Measurements from ENCODE around the gene GSK3A.

- TF ChIP-seq CTCF (conservative IDR thresholded peaks at IDR 0.05; ENCODE audit: low read depth, low read length): no peak
- TF ChIP-seq RAD21 (IDR thresholded peaks at IDR 0.05; ENCODE audit: low read length): no peak
- TF ChIP-seq RCOR1 (IDR thresholded peaks at IDR 0.05; ENCODE audit: insufficient replicate concordance, low read length): no peak
- TF ChIP-seq SMC3 (IDR thresholded peaks at IDR 0.05; ENCODE audit: low read depth, low read length): no peak
- TF ChIP-seq POLR2A (IDR thresholded peaks at IDR 0.05; ENCODE audit: low read depth, low read length): no peak
- no peak for TF ChIP-seq ELK1 (IDR thresholded peaks at IDR 0.05; ENCODE audit: borderline replicate concordance, low read depth, low read length)
- TF ChIP-seq CHD1 (IDR thresholded peaks at IDR 0.05; ENCODE audit: low read depth, low read length): no peak
Measured at GRCh38 chr19:42206871-42207755, 35.3 kb downstream of the GSK3A start.

Data from IMR-90 (cell line).